Testis (tissue), 2 donors: ENCODE results near the gene LCP2.

ENCODE experiments used
- CTCF ChIP-seq, 3 experiments: fragments of 450-650 bp in 2 of 3; fragments of 200-600 bp in 1 of 3; sonication (generic) in 1 of 3; IDR thresholded peaks; one replicate each; pipeline ENCODE4 v1.5.1; 2016 to 2019; ENCODE audit warnings: antibody characterized with exemption in 3 of 3, mild to moderate bottlenecking in 2 of 3, moderate library complexity in 1 of 3
- POLR2A ChIP-seq: fragments of 450-650 bp; IDR thresholded peaks from one replicate; pipeline ENCODE4 v1.6.1; 2017; ENCODE audit warnings: antibody characterized with exemption, mild to moderate bottlenecking, moderate library complexity

GRCh38 chr5:170293273-170293672 is 4.3 kb downstream of the LCP2 start:
- TF ChIP-seq CTCF (IDR thresholded peaks at IDR 0.05) (no peak), POLR2A (no peak)
